Cardiac septum (tissue), 1 donor: ENCODE measurements around the gene NPHP3. TPM values are rescaled to one million over a fixed set of nuclear protein-coding genes. Genes with fewer than 3 reads are reported as not detected.

Source experiments
- DNase-seq: peaks from one replicate; pipeline ENCODE4 v3.0.0-alpha.2; 2020; ENCODE audit warnings: low spot score
- intact Hi-C: fragments of 100-400 bp; cut with DNase I; formaldehyde crosslinking; loops from one replicate; pipeline ENCODE4 v1.14.0; 2022
- total RNA-seq: library from RNA; stranded (reverse); fragmentation: NEBNext Ultra II Directional; extraction: Animal tissue kit (Norgen Biotek cat#: 25700); gene quantifications from one replicate; pipeline ENCODE4 v1.2.1, GENCODE V29; 2021
- donor health status: DM: no; HTN: no; CAD: no.

NPHP3 gene
- total RNA-seq, 1 donor from 2014 or later = 13.6 TPM

DNA sequence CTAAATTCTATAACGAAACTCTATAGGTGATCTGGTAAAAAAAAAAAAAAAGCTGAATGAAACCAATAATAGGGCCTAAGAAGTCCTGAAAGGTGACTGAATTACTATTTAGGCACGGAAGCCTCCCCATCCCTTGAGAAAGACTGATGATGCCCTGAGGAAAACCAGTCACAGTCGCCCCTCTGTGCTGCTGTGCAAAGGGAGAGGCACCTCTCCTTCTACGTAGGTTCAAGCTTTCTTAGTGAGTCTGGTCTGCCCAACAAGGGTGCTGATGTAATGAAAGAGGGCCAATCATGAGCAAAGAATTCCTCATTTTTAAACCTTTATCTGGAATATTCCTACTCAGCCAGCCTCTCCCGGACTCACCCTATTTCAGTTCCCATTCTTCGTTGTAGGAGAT lies 11.9 kb downstream of the NPHP3 start:
- DNase-seq = no peak
- intact Hi-C loops = no loop called here

DNA sequence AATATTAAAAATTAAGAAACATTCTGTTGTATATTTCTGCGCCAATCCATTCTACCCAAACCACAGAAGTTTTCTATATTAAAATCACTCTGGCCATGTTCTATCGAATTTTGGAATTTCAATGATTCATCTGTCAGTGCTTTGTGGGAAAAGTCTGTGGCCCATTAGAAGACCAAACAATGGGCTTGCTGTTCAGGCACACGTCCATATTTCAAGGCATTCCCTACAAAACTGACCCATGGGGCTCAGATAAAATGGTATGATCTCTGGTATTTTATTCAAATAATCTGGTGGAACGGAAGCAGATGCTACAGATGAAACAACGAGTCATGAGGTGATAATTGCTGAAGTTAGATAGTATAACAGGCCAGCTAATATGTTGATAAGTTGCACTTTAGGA lies 12.4 kb downstream of the NPHP3 start:
- DNase-seq = no peak
- intact Hi-C loops = no loop called here

DNA sequence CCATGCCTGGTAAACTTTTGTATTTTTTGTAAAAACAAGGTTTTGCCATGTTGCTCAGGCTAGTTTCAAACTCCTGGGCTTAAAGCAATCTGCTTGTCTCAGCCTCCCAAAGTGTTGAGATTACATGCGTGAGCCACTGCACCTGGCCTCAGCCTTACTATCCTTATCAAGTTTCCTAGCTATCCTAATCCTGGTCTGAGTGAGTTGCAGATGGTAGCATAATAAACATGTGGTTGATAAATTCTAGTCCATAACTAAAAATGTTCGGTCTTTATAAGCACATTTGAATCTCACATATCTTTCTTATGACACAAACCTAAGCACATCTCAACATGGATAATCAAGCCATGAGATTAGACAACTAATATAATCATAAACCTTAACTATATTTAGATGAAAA lies 18.5 kb downstream of the NPHP3 start:
- intact Hi-C loops = no loop called here
- DNase-seq = no peak

DNA sequence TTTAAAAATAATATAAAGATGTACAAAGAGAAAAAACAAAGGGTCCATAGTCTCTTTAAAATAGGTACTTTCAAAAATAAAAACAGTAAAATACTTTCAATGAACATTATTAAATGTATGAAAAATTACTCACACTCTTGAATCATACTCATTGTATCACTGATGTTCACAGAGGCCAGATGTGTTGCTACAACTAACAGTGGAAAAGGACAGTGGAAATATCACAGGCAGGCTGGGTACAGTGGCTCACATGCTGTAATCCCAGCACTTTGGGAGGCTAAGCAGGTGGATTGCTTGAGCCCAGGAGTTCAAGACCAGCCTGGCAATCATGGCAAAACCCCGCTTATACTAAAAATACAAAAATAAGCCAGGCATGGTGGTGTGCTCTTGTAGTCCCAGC lies 26.8 kb downstream of the NPHP3 start:
- intact Hi-C loops = no loop called here
- DNase-seq = no peak

DNA sequence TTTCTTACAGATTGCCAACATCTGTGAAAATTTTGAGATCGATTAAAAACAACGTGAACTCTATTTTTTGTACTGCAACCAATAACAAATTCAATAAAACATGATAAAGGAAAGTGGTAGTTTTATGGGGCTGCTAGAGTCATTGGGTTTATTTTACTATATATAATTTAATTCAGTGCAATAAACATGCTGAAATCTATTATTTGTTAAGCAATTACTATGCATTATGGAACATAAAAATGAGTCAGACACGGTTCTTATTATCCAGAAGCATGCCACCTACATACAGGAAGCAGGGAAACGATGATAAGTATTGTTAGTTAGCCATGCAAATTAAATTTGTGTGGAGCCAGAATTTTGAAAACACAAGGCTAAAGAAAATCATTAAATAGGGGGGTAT lies 27.2 kb downstream of the NPHP3 start:
- DNase-seq = no peak
- intact Hi-C loops = no loop called here

DNA sequence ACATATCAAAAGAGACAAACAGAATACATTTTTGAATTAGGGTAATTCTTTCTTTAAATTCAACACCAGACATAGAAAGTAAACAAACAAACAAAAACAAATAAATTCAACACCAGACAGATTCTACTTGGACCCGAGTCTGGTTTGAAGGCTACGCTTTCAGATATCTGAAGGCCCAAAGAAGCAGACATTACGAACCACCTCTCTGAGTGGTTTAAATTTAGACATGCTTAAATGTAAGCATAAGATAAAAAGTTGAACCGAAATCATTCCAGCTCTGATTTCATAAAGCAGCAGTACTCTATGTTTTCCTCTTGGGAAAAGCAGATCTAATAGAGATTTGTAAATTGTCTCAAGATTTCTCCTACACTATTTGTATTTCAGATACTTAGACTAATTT lies 32.2 kb downstream of the NPHP3 start:
- intact Hi-C loops = no loop called here
- DNase-seq = no peak

DNA sequence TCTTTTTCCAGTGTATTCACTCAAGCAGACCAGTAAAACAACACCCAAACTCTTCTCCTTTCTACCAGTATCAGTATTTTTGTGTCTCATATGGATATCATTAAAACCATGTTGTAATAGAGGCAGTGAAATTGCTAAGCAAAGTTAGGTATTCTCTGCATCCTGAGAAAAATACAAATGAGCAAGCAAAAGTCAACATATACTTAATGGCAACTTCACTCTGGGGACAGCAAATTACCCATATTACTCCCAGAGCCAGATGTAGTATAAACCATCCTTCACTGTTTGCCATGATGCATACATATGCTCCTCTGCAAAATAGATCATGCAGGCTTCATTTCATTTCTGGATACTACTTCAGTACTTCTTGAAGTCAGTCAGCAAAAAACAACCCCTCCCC lies 40.0 kb downstream of the NPHP3 start:
- DNase-seq = no peak
- intact Hi-C loops = no loop called here

DNA sequence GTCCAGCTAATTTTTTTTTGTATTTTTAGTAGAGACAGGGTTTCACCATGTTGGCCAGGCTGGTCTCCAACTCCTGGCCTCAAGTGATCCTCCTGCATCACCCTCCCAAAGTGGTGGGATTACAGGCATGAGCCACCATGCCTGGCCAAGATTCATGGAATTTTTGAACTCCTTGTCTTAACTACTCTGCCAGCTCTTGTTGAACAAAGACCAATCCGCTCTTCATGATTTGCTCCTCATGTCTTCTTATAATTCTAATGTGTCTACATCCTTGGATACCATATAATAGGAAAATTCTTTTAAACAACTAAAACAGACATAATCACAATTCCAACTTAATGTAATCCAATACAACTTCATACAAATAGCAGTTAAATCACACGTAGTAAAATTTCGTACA lies 40.8 kb downstream of the NPHP3 start:
- no peak for DNase-seq
- intact Hi-C loops = no loop called here

DNA sequence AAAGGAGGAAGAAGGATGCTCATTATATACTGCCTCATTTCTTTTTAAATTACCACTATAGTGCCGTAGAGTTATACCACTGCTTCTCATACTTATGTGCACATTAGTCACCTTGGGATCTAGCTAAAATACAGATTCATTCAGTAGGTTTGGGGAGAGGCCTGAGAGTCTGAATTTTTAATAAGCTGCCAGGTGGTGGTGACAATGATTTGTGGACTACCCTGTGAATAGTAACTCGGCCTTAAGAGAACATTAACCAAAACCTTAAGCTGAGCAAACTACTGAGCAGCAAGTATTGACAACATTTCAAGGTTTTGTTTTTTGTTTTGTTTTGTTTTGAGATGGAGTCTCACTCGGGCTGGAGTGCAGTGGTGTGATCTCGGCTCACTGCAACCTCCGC lies 42.3 kb downstream of the NPHP3 start:
- no peak for DNase-seq
- intact Hi-C loops = no loop called here

DNA sequence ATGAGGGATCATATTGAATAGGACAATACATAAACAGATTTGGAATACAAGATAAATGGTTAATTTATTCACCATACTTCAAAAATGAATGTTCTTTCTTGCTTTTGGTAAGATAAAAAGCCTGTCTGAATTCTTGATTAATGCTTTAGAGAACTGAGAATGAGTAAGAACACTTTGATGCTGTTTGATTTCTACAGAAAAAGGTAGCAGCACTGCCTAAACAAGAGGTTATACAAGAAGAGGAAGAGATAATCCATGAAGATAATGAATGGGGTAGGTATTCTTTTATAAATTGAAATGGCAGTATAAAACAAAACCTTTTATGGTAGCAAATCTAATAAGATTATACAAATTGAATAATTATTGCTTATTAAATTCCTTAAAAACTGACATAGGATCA lies 46.8 kb downstream of the NPHP3 start:
- intact Hi-C loops = no loop called here
- no peak for DNase-seq

DNA sequence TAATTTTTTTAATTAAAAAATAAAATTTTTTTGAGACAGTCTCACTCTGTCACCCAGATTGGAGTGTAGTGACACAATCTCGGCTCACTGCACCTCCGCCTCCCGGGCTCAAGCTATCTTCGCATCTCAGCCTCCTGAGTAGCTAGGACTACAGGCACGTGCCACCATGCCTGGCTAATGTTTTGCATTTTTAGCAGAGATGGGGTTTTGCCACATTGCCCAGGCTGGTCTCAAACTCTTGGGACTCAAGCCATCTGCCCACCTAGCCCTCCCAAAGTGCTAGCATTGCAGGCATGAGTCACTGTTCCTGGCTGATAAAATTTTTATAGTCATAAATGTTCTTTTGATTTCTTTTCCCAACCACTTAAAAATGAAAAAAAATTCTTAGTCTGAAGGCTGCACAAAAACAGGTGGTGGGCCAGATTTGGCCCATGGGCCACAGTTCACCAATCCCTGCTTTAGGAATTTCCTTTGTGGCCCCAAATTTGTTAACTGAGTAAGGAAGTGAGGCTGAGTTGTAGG lies 52.9 kb downstream of the NPHP3 start:
- DNase-seq = no peak
- intact Hi-C loops = no loop called here

DNA sequence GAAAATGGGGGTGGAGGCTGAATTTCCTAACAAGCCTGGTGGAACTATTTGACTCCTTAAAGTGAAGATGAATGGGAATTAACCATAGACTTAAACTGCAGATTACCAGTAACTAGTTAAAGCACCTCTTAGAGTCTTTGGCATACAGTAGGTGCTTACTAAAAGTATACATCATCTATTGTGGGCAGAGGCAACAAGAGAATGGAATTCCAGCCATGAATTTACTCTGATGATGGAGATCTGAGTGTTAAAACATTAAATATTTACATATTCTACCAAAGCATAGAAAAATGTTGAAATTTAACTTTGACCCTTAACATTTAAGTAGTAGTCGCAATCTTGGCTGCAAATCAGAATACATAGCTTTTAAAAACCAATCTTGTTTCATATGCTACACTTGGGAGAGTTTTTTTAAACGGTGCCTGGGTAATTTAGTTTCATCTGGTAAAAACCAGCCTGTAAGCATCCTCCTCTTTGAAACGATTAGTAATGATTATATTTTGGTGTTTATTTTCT lies 56.9 kb downstream of the NPHP3 start:
- intact Hi-C loops = no loop called here

DNA sequence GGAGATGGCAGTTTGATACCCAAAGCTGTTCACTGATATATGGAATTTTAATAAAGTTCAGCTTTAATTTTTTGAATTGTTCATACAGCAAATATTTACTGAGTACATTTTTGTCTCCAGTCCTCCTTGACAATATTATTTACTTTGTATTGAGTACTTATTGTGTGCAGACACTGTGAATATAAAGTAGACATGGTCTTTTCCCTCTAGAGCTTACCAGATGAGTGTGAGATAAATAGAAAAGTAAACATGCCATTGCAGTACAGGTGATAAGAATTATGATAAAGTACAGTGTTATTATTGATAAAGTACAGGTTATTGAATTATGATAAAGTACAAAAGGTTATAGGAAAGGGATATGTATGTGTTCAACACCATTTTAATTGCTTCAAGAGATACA lies 60.0 kb downstream of the NPHP3 start:
- DNase-seq = no peak
- intact Hi-C loops = no loop called here

More for the DNA sequence above, 56.9 kb downstream of the NPHP3 start:
- no peak for DNase-seq

DNA sequence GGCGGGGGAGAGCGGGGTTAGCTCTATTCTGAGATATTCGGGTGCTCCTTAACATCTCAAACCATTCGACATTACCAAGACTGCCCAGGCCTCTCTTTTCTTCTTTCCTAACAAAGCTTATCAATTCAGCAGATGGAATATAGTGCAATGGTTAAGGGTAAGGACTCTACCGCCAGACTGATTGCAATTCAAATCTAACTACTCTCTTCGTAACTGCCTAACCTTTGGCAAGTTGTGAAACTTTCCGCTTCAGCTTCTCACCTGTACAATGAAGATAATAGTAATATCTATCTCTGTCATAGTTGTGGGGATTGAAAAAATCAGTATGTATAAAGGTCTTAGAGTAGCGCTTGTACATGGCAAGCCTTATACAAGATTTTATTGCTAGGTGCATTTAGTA lies 61.1 kb downstream of the NPHP3 start:
- DNase-seq = no peak
- intact Hi-C loops = loop anchor here (2.0 kb wide), 1 partner anchor 62 kb away; the partner anchor contains the start of gene NPHP3

DNA sequence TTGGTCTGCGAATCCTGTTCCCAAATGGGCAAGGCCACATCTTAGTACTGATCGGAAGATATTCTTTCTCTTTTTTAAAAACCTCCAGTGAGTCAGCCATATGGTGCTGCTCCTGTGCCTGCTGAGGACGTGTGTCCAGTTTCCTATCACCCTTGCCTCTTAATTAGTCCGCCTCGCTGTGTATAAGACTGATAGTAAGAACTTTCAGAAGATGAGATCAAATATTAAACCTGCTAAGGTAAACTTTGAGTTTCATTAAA lies 61.5 kb downstream of the NPHP3 start:
- intact Hi-C loops = loop anchor here (2.0 kb wide), 1 partner anchor 62 kb away; the partner anchor contains the start of gene NPHP3
- no peak for DNase-seq

DNA sequence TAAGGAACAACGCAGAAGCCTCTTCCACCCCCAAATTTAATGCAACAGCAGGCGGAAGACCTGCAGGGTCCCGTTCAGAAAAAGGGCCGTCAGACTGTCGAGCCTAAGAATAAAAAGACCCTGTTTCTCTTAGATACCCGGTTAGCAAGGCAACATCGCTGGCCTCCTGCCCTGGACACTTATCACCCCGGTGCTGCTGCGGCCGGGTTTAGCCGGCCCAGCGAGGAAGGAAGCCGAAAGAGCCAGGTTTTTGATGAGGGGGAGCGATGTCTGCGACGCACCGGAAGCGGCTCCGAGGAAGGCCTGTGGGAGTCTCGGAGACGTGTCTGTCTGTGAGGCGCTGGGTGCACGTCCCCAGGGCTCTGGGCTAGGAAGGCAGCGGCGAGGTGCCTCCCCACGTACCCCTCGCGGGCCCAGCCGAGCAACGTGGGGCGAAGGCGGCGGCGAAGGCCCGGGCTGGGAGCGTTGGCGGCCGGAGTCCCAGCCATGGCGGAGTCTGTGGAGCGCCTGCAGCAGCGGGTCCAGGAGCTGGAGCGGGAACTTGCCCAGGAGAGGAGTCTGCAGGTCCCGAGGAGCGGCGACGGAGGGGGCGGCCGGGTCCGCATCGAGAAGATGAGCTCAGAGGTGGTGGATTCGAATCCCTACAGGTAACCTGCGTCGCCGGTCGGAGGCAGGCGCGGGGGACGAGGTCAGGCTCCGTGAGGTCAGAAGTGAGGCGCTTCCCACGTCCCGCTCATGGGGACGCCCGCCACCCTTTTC lies 62.0 kb downstream of the NPHP3 start, which contains the start of gene UBA5:
UBA5 (plus strand) TSS at position 278 of the 759 bp plus-strand sequence; CDS start at position 487, 209 bp downstream.
- intact Hi-C loops = loop anchor here (2.0 kb wide), 1 partner anchor 63 kb away; the partner anchor contains the start of gene NPHP3
- DNase-seq = peak; percentile 92

DNA sequence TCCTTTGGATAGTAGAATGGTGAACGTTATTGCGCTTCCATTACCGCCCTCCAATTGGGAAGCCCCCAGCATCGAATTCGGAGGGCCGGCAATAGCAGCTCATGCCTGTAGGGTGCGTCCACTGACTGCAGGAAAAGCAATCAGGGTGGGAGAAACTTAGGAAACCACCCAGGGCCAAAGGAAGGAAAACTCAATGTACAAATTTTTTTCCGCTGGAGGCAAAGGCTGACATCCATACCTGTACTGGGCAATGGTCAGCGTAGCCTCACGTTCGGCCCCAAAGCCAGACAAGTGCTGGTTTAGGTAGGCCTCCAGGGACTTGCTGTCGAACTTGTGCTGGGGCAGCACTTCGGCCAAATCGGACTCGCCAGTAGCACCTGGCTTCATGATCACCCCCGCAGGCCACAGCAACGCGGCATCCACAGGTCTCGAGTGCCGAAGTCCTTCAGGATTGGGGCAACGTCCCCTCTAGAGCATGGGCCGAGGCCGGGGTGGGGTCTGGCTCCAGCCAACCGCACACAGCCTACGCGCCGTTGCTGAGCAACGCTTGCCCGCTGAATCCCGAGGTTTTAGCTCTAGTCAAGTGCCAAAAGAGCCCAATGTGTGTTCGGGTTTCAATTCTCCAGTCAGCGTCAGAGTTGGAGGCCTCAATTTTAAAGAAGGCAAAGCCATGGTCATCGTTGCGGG lies 62.7 kb downstream of the NPHP3 start, which contains the start of gene ACAD11:
ACAD11 (minus strand) TSS at position 445 of the 687 bp plus-strand sequence; CDS start at position 387, 58 bp downstream.
- intact Hi-C loops = loop anchor here (2.0 kb wide), 1 partner anchor 63 kb away; the partner anchor contains the start of gene NPHP3
- DNase-seq = peak; percentile 87

DNA sequence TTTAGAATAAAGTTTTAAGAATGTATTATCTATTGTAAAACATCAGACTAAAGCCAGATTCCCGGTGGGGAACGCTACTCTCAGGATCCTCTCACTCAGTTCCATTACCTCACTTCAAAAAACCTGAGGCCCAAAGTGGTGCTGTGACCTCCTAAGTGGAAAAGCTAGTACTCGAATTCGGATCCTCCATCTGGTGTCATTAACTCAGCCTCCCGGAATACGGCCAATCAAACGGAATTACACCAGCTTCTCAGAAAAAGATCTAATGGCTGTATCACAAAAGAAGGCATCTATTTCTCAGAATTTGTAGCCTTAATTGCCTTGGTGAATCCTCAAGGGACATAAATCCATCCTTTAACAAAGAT lies 63.2 kb downstream of the NPHP3 start:
- DNase-seq = no peak

DNA sequence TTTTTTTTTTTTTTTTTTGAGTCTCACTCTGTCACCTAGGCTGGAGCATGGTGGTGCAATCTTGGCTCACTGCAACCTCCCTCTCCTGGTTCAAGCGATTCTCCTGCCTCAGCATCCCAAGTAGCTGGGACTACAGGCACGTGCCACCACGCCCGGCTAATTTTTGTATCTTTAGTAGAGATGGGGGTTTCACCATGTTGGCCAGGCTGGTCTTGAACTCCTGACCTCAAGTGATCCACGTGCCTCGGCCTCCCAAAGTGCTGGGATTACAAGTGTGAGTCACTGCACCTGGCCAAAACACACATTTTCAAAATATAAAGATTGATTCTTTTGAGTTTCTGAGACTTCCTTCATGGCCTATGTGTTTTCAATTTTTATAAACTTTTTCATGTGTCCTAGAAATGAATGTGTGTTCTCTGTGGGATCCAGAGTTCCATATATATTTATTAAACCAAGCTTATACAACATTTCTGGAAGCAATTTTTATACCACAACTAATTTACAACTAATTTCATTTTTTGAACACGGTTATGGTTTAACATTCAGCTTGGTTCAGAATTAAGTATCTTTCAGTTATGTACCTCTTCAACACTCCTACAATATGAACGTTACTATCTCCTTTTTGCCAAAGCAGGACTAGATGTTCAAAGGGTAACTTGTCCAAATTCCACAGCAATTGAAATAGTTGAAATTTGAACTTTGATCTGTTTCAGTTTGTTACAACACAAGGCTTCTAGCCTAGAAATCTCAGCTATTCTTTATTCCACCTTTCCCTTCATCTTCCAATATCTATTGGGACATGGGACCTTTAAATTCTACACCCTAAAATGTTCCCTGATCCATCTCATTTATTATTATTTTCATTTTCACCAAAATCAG lies 64.1 kb downstream of the NPHP3 start:
- DNase-seq = no peak
- intact Hi-C loops = no loop called here

More for the DNA sequence above, 63.2 kb downstream of the NPHP3 start:
- intact Hi-C loops = no loop called here

DNA sequence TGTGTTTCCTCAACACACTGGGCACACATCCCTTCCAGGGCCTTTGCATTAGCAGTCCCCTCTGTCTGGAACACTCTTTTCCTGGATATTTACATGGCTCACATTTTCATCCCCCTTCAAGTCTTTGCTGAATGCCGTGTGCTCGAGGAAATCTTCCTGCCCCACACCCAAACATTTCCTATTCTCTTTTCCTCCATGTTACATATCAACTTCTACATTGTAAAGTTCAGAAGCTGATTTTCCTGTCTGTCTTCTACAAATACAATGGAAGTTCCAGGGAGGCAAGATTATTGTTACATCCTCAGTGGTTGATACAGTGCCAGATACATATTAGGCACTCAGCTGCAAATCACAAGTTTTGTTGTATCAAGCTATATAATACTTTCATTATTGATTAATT lies 66.7 kb downstream of the NPHP3 start:
- DNase-seq = no peak
- intact Hi-C loops = no loop called here
